C4-2B (cell line): Measurements from ENCODE around the gene IL22RA2.

Experiments
- ZFX ChIP-seq: fragments of 450-650 bp; IDR thresholded peaks from 2 replicates; pipeline ENCODE4 v1.6.1; 2017
- TF ChIP-seq, protein P1 (sequence below): fragments of 450-650 bp; conservative IDR thresholded peaks from 2 replicates; pipeline ENCODE4 v1.5.1; 2017; ENCODE audit warnings: mild to moderate bottlenecking

DNA sequence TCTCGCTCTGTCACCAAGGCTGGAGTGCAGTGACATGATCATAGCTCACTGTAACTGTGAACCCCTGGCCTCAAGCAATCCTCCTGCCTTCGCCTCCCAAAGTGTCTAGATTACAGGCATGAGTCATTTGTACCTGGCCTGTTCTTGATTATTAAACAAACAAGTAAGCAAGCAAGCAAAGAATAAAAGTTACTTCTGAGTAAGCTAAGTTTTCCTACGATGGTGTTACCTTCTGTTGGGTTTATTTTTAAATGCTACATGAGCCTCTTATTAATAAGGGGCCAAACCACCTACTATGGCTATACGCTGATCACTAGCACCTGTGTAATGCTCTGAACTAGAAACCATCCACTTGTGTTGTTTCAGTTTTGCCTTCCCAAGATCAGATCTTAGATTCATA lies 50.8 kb downstream of the IL22RA2 start:
- TF ChIP-seq, protein P1, sequence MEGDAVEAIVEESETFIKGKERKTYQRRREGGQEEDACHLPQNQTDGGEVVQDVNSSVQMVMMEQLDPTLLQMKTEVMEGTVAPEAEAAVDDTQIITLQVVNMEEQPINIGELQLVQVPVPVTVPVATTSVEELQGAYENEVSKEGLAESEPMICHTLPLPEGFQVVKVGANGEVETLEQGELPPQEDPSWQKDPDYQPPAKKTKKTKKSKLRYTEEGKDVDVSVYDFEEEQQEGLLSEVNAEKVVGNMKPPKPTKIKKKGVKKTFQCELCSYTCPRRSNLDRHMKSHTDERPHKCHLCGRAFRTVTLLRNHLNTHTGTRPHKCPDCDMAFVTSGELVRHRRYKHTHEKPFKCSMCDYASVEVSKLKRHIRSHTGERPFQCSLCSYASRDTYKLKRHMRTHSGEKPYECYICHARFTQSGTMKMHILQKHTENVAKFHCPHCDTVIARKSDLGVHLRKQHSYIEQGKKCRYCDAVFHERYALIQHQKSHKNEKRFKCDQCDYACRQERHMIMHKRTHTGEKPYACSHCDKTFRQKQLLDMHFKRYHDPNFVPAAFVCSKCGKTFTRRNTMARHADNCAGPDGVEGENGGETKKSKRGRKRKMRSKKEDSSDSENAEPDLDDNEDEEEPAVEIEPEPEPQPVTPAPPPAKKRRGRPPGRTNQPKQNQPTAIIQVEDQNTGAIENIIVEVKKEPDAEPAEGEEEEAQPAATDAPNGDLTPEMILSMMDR = no peak
- TF ChIP-seq ZFX = no peak
